ENCODE results near the gene MPRIP.

Gene MPRIP

DNA sequence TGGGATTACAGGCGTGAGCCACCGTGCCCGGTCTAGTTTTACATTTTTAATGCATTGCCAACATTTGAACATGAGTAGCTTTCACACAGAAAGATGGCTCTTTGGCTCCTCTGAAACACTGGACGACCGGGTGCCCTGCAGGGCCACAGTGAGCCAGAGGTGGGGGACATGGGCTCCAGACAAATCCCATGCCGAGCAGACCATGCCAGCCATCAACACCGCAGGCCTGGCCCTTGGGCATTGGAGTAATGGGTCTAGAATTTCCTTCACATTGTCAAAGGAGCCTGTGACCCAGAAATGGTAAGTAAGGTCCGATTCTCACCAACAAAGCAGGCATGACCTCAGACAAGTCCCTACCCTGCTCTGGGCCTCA is 21.4 kb upstream of the MPRIP start:
- no peak overlapping the region for H3K4me3 ChIP-seq (ENCODE audit: low read depth, low read length)
- TF ChIP-seq, protein P1, sequence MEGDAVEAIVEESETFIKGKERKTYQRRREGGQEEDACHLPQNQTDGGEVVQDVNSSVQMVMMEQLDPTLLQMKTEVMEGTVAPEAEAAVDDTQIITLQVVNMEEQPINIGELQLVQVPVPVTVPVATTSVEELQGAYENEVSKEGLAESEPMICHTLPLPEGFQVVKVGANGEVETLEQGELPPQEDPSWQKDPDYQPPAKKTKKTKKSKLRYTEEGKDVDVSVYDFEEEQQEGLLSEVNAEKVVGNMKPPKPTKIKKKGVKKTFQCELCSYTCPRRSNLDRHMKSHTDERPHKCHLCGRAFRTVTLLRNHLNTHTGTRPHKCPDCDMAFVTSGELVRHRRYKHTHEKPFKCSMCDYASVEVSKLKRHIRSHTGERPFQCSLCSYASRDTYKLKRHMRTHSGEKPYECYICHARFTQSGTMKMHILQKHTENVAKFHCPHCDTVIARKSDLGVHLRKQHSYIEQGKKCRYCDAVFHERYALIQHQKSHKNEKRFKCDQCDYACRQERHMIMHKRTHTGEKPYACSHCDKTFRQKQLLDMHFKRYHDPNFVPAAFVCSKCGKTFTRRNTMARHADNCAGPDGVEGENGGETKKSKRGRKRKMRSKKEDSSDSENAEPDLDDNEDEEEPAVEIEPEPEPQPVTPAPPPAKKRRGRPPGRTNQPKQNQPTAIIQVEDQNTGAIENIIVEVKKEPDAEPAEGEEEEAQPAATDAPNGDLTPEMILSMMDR (IDR thresholded peaks at IDR 0.05; ENCODE audit: borderline replicate concordance, insufficient read depth, low read depth, low read length) = no peak

DNA sequence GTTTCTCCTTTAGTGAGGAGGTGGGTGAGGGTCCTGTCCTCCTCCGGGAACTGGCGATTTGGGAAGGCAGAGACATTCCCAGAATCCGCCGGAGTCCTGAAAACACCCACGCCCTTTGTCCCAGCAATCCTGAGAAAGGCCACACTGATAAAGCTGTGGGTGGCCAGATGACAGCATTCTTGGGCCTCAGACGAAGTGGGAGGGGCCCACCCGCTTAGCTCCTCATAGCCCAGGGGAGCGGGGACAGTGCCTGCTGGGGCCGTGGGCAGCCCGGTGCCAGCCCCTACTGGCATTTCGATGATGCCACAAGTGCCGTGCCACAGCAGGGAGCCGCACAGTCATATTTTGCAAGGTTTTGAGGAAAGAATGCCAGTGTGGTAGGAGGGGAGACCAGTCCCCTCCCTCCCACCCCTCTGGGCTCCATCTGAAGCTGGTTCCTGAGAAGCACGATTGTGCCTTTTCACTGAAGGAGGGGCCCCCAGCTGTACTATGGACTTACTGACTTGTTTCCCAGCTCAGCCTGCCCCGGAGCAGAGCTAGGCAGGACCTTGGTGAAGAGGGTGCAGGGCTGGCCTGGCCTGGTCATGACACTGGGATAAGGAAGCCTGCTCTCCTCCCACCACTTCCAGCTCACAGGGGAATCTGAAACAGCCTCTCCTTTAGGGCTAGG is 20.9 kb upstream of the MPRIP start:
- H3K4me3 ChIP-seq (ENCODE audit: low read depth, low read length) = no peak overlapping the region
- TF ChIP-seq, protein P1 (IDR thresholded peaks at IDR 0.05; ENCODE audit: borderline replicate concordance, insufficient read depth, low read depth, low read length) = no peak

DNA sequence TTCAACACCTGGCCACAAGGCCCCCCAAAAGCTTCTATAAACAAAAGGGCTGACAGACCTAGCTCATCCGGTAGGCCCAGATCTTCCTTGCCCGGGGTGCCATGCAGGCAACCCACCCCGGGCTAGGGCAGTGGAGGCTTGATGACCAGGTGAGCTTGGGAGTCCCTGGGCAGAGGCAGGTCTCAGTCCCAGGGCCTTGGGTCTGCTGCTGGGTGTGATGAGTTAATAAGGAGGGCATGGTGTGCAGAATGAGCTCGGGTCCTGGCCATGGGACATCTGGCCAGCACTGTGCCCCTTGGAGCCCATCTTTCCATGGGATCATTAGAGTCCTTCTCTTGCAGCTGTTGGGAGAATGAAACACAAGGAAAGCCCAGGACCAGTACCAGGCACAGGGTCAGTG is 20.2 kb upstream of the MPRIP start:
- H3K4me3 ChIP-seq (ENCODE audit: low read depth, low read length) = no peak overlapping the region
- TF ChIP-seq, protein P1 (IDR thresholded peaks at IDR 0.05; ENCODE audit: borderline replicate concordance, insufficient read depth, low read depth, low read length) = no peak

DNA sequence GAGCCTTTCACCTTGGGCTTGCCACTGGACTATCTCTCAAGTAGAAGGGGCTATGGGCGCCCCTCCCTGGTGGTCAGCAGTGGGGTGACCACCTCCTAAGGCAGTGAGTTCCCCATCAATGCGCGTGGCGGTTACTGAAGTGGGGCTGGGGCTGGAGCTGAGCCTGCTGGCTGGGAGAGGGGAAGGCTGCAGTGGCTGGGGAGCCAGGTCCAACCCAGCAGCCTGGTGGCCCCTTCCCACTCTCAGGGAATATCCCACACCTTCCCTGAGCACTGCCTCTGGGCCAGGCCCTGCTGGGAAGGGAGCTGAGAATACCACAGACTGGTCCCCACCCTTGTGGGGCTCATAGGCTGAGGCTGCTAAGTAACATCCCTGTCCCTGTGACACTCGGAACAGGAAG is 19.8 kb upstream of the MPRIP start:
- no peak overlapping the region for H3K4me3 ChIP-seq (ENCODE audit: low read depth, low read length)
- TF ChIP-seq, protein P1 (IDR thresholded peaks at IDR 0.05; ENCODE audit: borderline replicate concordance, insufficient read depth, low read depth, low read length) = no peak

DNA sequence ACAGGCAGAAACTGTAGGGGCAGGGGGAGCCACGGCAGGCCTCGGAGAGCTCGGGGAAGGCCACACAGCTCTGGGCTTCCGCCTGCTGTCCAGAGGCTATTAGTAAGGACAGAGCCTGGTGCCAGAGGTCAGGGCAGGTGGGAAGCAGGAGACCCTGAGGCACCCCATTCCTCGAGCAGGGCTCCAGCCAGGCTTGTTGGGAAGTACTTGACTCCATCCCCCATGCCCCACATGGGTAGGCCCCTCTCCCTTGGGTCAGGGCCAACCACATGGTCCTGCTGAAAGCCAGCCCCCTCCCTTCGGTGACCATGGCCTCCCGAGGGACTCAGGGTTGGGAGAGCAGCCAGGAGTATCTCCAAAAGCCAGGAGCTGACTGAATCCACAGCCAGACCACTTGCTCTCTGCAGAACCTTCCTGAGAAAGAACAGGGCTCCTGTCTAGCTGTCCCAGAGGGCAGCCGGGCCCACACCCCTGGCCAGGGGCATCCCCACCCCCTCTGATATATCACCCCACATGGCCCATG is 17.4 kb upstream of the MPRIP start:
- TF ChIP-seq, protein P1 (IDR thresholded peaks at IDR 0.05; ENCODE audit: borderline replicate concordance, insufficient read depth, low read depth, low read length) = no peak

DNA sequence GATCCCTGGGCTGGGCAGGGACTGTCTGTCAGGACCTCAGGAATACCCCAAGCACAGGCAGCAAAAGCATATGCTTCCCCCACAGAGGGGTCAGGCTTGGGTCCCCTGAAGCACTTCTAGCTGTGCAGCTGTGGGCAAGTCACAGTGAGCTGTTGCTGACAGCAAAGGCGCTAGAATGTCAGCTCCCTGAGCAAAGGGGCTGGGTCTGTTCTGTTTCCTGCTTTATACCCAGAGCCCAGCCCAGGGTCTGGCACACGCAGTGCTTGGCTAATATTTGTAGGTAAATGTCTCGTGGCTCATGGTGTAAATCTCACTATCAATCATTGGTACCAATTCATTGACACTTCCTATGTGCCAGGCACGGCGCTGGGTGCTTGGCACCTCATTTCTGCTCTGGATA is 16.6 kb upstream of the MPRIP start:
- H3K4me3 ChIP-seq (ENCODE audit: low read depth, low read length) = no peak overlapping the region

More for the DNA sequence above, 17.4 kb upstream of the MPRIP start:
- H3K4me3 ChIP-seq (ENCODE audit: low read depth, low read length) = no peak overlapping the region

DNA sequence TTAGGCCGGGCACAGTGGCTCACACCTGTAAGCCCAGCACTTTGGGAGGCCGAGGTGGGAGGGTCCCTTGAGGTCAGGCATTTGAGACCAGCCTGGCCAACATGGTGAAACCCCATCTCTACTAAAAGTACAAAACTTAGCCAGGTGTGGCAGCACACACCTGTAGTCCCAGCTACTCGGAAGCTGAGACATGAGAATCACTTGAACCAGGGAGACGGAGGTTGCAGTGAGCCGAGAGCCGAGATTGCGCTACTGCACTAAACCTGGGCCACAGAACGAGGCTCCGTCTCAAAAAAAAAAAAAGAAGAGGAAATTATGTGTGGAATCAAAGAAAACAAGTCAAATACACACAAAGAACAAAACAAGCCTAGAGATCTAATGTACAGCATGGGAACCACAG is 16.1 kb upstream of the MPRIP start:
- TF ChIP-seq, protein P1 (IDR thresholded peaks at IDR 0.05; ENCODE audit: borderline replicate concordance, insufficient read depth, low read depth, low read length) = no peak
- no peak overlapping the region for H3K4me3 ChIP-seq (ENCODE audit: low read depth, low read length)

More for the DNA sequence above, 16.6 kb upstream of the MPRIP start:
- TF ChIP-seq, protein P1 (IDR thresholded peaks at IDR 0.05; ENCODE audit: borderline replicate concordance, insufficient read depth, low read depth, low read length) = no peak
